NCI-H460 (cell line): Measurements from ENCODE around the gene PURB. TPM values are rescaled to one million over a fixed set of nuclear protein-coding genes. Genes with fewer than 3 reads are reported as not detected.
A peak's percentile ranks its signal among the peaks of the same experiment; 100 is the strongest.
"Not testable (repeated sequence)": the region's sequence is repeated elsewhere in the genome, so short reads cannot be mapped to it uniquely, and the experiment has no call there.

Source experiments
- DNase-seq: peaks from one replicate; pipeline ENCODE4 v3.0.0-alpha.2; 2016; ENCODE audit warnings: low read depth; ENCODE audit errors: extremely low read depth
- total RNA-seq: library from RNA; depleted of rRNA; stranded (reverse); fragments of >200 nt; shearing (Covaris generic); gene quantifications from 2 replicates; pipeline ENCODE4 v1.2.3, GENCODE V29; 2014; rRNA removed

The PURB gene
- total RNA-seq, 1 experiment from 2014 or later, result 17.9 TPM

GRCh38 chr7:44854644-44855364 lies 30.5 kb downstream of the PURB start:
- no peak for DNase-seq

DNA sequence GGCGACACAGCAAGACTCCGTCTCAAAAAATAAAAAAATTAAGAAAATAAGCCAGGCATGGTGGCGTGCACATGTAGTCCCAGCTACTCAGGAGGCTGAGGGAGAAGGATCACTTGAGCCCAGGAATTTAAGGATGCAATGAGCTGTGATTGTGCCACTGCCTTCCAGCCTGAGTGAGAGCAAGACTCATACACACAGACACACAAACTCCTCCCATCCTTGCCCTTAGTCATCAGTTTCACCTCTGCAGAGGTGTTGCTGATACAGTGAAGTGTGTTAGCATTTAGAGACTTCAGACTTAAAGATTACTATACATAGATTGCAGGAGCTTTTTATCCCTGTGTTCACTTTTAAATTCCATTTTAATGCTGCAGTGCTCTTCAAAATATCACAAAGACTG lies 31.9 kb downstream of the PURB start:
- peak; percentile 38 for DNase-seq

DNA sequence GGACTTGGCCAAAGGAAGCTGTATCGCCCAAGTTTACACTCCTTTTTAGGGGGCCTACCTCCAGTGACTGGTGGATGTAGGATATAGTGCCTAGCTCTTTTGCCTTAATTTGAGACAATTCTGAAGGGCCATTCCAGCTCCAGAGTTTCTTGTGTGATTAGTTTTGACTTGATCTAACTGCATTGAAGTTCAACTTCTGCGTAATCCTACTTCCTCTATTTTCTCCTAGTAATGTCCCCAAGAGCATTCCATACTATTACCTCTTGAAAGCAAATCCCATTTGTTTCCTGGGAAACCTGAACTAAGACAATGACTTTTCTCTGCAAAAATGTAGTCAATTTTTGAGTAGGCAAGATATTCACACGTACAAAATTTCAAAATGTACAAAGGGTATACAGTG lies 32.7 kb downstream of the PURB start:
- DNase-seq, result no peak

DNA sequence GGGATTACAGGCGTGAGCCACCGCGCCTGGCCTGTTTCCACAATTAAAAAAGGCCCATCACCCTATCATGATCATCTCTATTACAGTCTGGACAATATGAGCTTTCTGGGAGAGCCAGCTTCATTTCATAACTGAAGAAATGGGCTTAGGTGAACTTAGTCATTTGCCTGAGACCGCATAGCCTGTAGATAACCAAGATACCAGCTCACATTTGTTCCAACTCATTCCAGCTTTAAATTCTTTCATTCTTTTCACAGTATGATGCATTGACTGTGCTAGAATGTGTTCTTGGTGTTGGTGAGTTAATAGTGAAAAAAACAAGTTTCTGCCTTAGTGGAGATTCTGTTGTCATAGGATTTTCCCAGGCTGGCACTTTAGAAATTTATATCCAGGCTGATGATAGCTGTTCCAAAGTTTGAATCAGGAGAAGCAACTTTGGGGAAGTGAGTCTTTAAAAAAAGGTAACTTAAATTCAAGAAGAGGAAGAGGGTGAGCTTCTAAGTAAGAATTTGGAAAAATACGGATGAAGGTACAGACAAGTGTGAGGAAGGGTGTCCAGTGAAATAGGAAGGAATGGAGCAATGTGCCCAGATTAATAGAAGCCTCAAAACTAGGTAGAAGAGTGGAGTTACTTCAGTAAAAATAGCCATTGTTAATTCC lies 35.3 kb downstream of the PURB start:
- DNase-seq, result no peak

- DNase-seq, result no peak
Observed at GRCh38 chr7:44849259-44849884, 36.0 kb downstream of the PURB start.

DNA sequence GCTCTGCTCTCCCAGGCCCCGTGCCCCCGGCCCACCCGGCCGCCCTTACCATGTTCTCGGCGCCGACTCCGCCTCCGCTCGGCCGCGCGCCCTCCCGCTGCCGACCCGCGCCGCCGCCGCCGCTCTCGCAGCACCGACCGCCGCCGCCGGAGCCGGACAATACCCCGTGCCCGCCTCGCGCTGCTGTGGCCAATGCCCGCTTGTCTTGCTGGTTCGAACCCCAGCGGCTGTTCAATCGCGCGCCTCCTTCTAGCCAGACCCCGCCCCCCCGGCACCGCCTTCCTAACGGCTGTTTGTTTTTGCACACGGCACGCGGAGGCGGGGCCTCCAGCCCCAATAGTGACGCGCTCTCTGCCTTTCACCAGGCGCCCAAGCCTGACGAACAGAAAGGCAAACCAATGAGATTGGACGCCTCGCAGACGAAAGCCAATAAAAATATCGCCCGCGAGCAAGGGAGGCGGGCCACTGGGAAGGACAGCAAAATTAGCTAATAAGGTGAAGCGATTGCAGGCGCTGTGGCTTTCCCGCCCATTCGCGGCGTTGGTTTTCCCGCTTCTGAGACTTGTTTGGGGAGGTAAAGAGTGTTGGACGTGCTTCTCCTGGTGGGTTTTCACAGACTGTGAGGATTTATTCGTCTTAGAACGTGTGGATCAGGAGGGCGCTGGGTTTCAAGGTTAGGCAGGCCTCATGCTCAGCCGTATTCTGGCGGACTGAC lies 37.3 kb downstream of the PURB start, which contains the start of gene H2AZ2:
Gene H2AZ2 (minus strand): TSS at position 168 of the 715 bp plus-strand sequence. CDS start 116 bp downstream, at position 52.
- peak; percentile 100 for DNase-seq

DNA sequence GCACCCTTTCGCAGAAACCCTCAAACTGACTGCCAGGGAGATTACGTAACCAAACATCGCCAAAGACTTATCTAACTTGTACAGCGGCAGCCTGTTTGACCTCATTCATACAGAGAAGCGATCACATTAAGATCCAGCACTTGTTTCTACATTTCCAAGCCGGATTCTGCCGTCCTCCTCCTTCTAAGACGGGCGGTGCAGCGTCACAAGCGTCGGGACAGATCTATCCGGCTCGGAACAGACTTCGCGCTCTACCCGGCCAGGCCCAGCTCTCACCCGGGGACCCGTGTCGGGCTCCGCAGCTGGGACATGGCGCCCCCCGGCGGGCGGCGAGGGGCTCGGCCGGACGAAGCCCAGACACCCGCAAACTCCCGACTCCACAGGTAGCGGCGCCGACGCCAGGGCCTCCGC lies 37.8 kb downstream of the PURB start:
- DNase-seq, result peak; percentile 78

DNA sequence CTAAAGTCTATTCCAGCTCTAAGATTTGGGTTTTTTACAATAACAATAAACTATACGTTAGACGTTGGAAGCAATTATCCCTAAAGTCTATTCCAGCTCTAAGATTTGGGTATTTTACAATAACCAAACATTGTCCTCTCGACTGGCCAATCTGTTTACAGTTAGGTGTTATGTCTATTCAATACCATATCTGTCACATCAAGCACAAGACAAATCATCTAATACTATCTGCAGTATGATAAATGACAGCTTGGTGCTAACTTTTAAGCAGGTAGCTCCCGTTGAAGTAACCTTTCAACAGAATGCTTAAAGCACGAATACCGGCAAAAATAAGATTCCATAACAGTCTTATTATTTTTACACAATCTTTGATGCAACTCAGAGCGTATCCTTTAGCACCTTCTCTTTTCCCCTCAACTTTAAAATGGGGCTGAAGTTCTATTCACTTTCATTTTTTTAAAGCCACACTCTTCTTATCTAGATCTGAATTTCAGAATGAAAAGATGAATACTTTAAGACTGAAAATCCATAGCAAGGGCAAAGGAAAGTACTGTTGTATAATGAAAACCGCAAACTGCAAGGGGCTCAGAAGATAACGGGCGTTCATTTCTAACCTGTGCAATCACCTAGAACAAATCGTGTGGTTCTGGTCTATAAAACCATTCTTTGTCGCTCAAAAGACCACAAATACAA lies 38.4 kb downstream of the PURB start:
- no peak for DNase-seq

DNA sequence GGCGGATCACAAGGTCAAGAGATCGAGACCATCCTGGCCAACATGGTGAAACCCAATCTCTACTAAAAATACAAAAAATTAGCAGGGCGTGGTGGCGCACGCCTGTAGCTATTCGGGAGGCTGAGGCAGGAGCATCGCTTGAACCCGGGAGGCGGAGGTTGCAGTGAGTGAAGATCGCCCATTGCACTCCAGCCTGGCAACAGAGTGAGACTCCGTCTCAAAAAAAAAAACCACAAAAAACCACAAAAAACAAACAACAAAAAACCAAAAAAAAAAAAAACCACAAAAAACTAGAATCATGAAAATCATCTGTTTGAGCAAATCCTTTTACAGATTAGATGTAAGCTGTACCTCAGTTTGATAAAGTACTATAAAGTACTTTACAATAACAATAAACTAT lies 38.9 kb downstream of the PURB start:
- DNase-seq, result not testable (repeated sequence)

DNA sequence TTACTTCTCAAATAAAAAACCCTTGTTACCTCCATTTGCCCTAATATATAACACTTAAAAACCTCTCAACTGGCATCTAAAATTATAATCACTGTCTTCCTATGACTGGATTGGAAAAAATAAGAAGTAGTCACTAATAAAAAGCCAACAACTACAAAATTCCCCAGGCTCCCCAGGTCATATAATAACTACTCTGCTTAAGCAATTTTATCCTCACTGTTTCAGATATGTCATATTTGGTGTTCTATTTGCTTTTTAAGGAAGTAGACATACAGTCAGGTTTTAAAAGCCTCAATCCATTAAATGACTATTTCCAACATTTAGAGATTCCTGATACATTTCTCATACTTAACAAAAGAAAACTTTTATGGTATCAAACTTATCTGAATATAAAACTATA lies 39.9 kb downstream of the PURB start:
- DNase-seq, result no peak

GRCh38 chr7:44843440-44843839 lies 41.9 kb downstream of the PURB start:
- not testable (repeated sequence) for DNase-seq

DNA sequence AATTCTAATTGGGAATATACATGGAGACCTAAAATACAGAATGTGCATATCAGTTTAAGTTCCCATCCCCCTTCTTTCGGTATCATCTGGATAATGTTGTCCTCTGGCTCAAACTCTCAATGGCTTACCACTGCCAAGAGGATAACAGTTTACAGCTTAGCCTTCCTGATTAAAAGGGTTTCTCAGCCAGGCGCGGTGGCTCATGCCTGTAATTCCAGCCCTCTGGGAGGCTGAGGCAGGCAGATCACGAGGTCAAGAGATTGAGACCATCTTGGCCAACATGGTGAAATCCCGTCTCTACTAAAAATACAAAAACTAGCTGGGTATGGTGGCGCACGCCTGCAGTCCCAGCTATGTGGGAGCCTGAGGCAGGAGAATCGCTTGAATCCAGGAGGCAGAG lies 42.7 kb downstream of the PURB start:
- DNase-seq, result not testable (repeated sequence)

GRCh38 chr7:44838751-44839150 lies 46.6 kb downstream of the PURB start:
- DNase-seq, result no peak

- no peak for DNase-seq
Observed at GRCh38 chr7:44827567-44827966, 57.8 kb downstream of the PURB start.

Other genes starting within 250 kb of the PURB start
- 20.9 and 21.0 TPM in 2 replicates for gene ZMIZ2, start 136.7 kb downstream of the PURB start, total RNA-seq
- 4,126 and 4,272 TPM in 2 replicates for gene PPIA, start 88.8 kb downstream of the PURB start, total RNA-seq
- 194 and 220 TPM in 2 replicates for gene H2AZ2, start 37.4 kb downstream of the PURB start, total RNA-seq
- 0.07 TPM in 1 of 2 replicates, not detected in the other for gene MYO1G, start 93.5 kb upstream of the PURB start, total RNA-seq
- gene CCM2, start 114.7 kb upstream of the PURB start, total RNA-seq, result 24.8 and 27.4 TPM in 2 replicates
- 0.14 TPM in 1 of 2 replicates, not detected in the other for gene NACAD, start 203.4 kb upstream of the PURB start, total RNA-seq
- gene TBRG4, start 226.2 kb upstream of the PURB start, total RNA-seq, result 113 and 125 TPM in 2 replicates